ENCODE results near the gene LGALS16. TPM values are rescaled to one million over a fixed set of nuclear protein-coding genes. Genes with fewer than 3 reads are reported as not detected.

The LGALS16 gene
- total RNA-seq, 3 donors from 2014 or later = not detected

- TF ChIP-seq POLR2AphosphoS5 (IDR thresholded peaks at IDR 0.05) = no peak
- no peak for TF ChIP-seq POLR2A (IDR thresholded peaks at IDR 0.05)
- no peak for TF ChIP-seq CTCF (IDR thresholded peaks at IDR 0.05)
- intact Hi-C loops (cut with DNase I; ENCODE audit: low total_unique reads) = loop anchor here (5.0 kb wide), 1 partner anchor 1342 kb away; no protein-coding TSS in a partner anchor
- DNase-seq (ENCODE audit: low spot score in 2 of 2) = no peak
Measured at GRCh38 chr19:39704181-39705044, 48.7 kb downstream of the LGALS16 start, which contains the start of gene LGALS14. Gene LGALS14 (plus strand): TSS chr19:39704481. CDS start chr19:39704529, 48 bp downstream.

GRCh38 chr19:39705578-39706188 is 50.0 kb downstream of the LGALS16 start:
- Histone ChIP-seq H3K27ac (no peak overlapping the region), H3K9me3 (no peaks in the 10 kb centered on the region), H3K4me3 (no peak overlapping the region), H3K27me3 (no peaks in the 10 kb centered on the region), H3K4me1 (no peaks in the 10 kb centered on the region), H3K36me3 (no peaks in the 10 kb centered on the region)
- DNase-seq (ENCODE audit: low spot score in 2 of 2) = no peak
- no peak for TF ChIP-seq POLR2AphosphoS5 (IDR thresholded peaks at IDR 0.05)
- TF ChIP-seq CTCF (IDR thresholded peaks at IDR 0.05) = no peak
- TF ChIP-seq POLR2A (IDR thresholded peaks at IDR 0.05) = no peak
- intact Hi-C loops (cut with DNase I; ENCODE audit: low total_unique reads) = loop anchor here (5.0 kb wide), 1 partner anchor 1343 kb away; no protein-coding TSS in a partner anchor

More at GRCh38 chr19:39704181-39705044, 48.7 kb downstream of the LGALS16 start, which contains the start of gene LGALS14:
- H3K36me3 ChIP-seq = no peaks in the 10 kb centered on the region
- H3K9me3 ChIP-seq = no peaks in the 10 kb centered on the region
- H3K27ac ChIP-seq = no peak within 1 kb of the TSS
- no peak within 1 kb of the TSS for H3K4me3 ChIP-seq
- H3K4me1 ChIP-seq = no peaks in the 10 kb centered on the region
- H3K27me3 ChIP-seq = peaks cover 0 to 3% of the 10 kb centered on the region in 2 donors

- Histone ChIP-seq H3K36me3 (no peaks in the 10 kb centered on the region), H3K27ac (no peak overlapping the region), H3K4me1 (no peaks in the 10 kb centered on the region), H3K27me3 (no peaks in the 10 kb centered on the region), H3K9me3 (no peaks in the 10 kb centered on the region), H3K4me3 (no peak overlapping the region)
- no peak for TF ChIP-seq POLR2A (IDR thresholded peaks at IDR 0.05)
- DNase-seq (ENCODE audit: low spot score in 2 of 2) = no peak
- intact Hi-C loops (cut with DNase I; ENCODE audit: low total_unique reads) = loop anchor here (5.0 kb wide), 1 partner anchor 1346 kb away; no protein-coding TSS in a partner anchor
Measured at GRCh38 chr19:39708594-39708993, 52.9 kb downstream of the LGALS16 start.

GRCh38 chr19:39709026-39709872 is 53.5 kb downstream of the LGALS16 start:
- TF ChIP-seq CTCF (IDR thresholded peaks at IDR 0.05) = no peak
- TF ChIP-seq POLR2A (IDR thresholded peaks at IDR 0.05) = no peak
- no peak for TF ChIP-seq POLR2AphosphoS5 (IDR thresholded peaks at IDR 0.05)
- Histone ChIP-seq H3K4me1 (no peaks in the 10 kb centered on the region), H3K4me3 (no peak overlapping the region), H3K27ac (no peak overlapping the region), H3K9me3 (no peaks in the 10 kb centered on the region), H3K36me3 (no peaks in the 10 kb centered on the region), H3K27me3 (no peaks in the 10 kb centered on the region)
- intact Hi-C loops (cut with DNase I; ENCODE audit: low total_unique reads) = loop anchor here (5.0 kb wide), 1 partner anchor 1347 kb away; no protein-coding TSS in a partner anchor
- no peak for DNase-seq (ENCODE audit: low spot score in 2 of 2)

Other genes starting within 250 kb of the LGALS16 start
- gene ZFP36, start 249.1 kb upstream of the LGALS16 start, total RNA-seq = 100 to 1,000 TPM in 2 of 3 donors, 10 to 100 TPM in 1; 91.7 to 299 (median 143) TPM
- 10 to 100 TPM in 2 of 3 donors, 1 to 10 TPM in 1; 8.0 to 11.8 (median 10.2) TPM for gene PLEKHG2, start 243.2 kb upstream of the LGALS16 start, total RNA-seq
- gene RPS16, start 220.0 kb upstream of the LGALS16 start, total RNA-seq = 1,000 to 10,000 TPM; 1,681 to 3,245 (median 1,756) TPM
- gene SUPT5H, start 210.3 kb upstream of the LGALS16 start, total RNA-seq = 100 to 1,000 TPM in 2 of 3 donors, 10 to 100 TPM in 1; 74.3 to 115 (median 103) TPM
- gene TIMM50, start 175.1 kb upstream of the LGALS16 start, total RNA-seq = 10 to 100 TPM; 39.4 to 45.6 (median 41.1) TPM
- not detected for gene DLL3, start 157.0 kb upstream of the LGALS16 start, total RNA-seq
- not detected for gene SELENOV, start 140.8 kb upstream of the LGALS16 start, total RNA-seq
- 1 to 10 TPM; 3.4 to 5.6 (median 4.3) TPM for gene EID2B, start 123.1 kb upstream of the LGALS16 start, total RNA-seq
- gene EID2, start 115.8 kb upstream of the LGALS16 start, total RNA-seq = 10 to 100 TPM; 13.0 to 14.7 (median 13.4) TPM
- not detected for gene LGALS13, start 53.4 kb upstream of the LGALS16 start, total RNA-seq
- gene LGALS14, start 48.6 kb downstream of the LGALS16 start, total RNA-seq = not detected
- gene CLC, start 82.1 kb downstream of the LGALS16 start, total RNA-seq = not detected
- gene LEUTX, start 122.9 kb downstream of the LGALS16 start, total RNA-seq = not detected
- gene DYRK1B, start 178.2 kb downstream of the LGALS16 start, total RNA-seq = 10 to 100 TPM in 1 of 3 donors, 1 to 10 TPM in 2; 6.2 to 12.1 (median 7.0) TPM
- 100 to 1,000 TPM; 111 to 217 (median 145) TPM for gene FBL, start 190.5 kb downstream of the LGALS16 start, total RNA-seq